T-helper 1 cell treated with Interleukin-12 subunit alpha and Interleukin-12 subunit beta and Interleukin-4 antibody, amounts not matched to agents 30 μg/mL and 1 μg/mL, for 36 hours (primary cell): Measurements from ENCODE around the gene SCD5.

Experiments
- H3K27ac Mint-ChIP-seq: one replicate; pipeline ENCODE4 v1.8.0; 2021; ENCODE audit warnings: mild to moderate bottlenecking, mixed read lengths
- H3K27me3 Mint-ChIP-seq: one replicate; pipeline ENCODE4 v1.8.0; 2021; ENCODE audit warnings: low read depth, mixed read lengths
- H3K36me3 Mint-ChIP-seq: one replicate; pipeline ENCODE4 v1.8.0; 2021; ENCODE audit warnings: low read depth, mixed read lengths
- H3K4me1 Mint-ChIP-seq: one replicate; pipeline ENCODE4 v1.8.0; 2021; ENCODE audit warnings: low read depth, mixed read lengths
- H3K4me3 Mint-ChIP-seq: one replicate; pipeline ENCODE4 v1.8.0; 2021; ENCODE audit warnings: mild to moderate bottlenecking, moderate library complexity, mixed read lengths
- H3K9me3 Mint-ChIP-seq: one replicate; pipeline ENCODE4 v1.8.0; 2021; ENCODE audit warnings: mixed read lengths

Gene SCD5

DNA sequence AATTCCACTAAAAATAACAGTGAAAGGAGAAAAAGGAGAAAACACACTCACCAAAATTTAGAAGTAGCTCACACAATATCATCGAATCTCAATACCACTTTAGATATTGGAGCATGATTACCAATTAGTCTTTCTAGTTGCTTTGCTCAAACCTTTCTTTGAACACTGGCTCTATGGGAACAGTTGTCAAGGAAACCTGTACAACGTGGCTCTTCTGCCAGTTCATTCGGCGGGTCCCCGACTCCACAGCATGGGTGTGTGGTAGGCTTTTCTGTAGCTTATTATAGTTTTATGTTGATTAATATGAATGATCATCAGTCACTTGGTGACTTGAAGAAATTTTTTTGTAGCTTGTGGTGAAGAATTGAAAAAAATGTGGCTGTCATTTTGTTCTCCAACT lies 186.6 kb downstream of the SCD5 start:
- Mint-ChIP-seq H3K36me3 (no peaks in the 10 kb centered on the region), H3K27ac (no peak overlapping the region), H3K27me3 (no peaks in the 10 kb centered on the region), H3K4me1 (no peaks in the 10 kb centered on the region), H3K4me3 (no peak overlapping the region), H3K9me3 (no peaks in the 10 kb centered on the region)

DNA sequence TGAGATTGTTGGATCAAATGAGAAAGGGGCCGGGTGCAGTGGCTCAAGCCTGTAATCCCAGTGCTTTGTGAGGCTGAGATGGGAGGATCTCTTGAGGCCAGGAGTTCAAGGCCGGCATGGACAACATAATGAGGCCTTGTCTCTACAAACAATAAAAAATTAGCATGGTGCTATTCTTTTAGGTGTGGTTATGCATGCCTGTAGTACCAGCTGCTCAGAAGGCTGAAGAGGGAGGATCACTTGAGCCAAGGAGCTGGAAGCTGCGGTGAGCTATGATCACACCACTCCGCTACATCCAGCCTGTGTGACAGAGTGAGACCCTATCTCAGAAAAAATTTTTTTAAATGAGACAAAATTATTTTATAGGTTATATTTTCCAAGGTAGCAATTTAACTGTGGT lies 187.1 kb downstream of the SCD5 start:
- no peaks in the 10 kb centered on the region for H3K9me3 Mint-ChIP-seq
- H3K36me3 Mint-ChIP-seq, result no peaks in the 10 kb centered on the region
- H3K27ac Mint-ChIP-seq, result no peak overlapping the region
- no peaks in the 10 kb centered on the region for H3K27me3 Mint-ChIP-seq
- H3K4me3 Mint-ChIP-seq, result no peak overlapping the region
- no peaks in the 10 kb centered on the region for H3K4me1 Mint-ChIP-seq

DNA sequence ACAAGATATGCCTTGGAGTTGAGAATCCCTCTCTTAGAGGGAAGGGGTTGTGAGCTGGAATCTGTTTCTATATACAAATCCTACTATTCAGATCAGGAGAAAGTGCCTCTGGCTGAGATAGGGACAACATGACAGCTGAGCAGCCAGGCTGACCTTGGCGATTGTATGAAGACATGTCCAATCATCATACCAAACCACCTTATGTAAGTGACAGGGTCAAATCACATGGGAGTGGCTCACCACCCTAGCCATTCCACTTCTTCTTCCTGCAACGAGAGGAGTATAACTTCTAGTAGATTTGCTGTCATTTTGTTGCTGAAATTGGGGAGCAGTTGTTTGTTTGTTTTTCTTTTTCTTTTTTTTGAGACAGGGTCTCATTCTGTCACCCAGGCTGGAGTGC lies 188.6 kb downstream of the SCD5 start:
- H3K27ac Mint-ChIP-seq, result no peak overlapping the region
- no peaks in the 10 kb centered on the region for H3K9me3 Mint-ChIP-seq
- no peaks in the 10 kb centered on the region for H3K36me3 Mint-ChIP-seq
- H3K27me3 Mint-ChIP-seq, result no peaks in the 10 kb centered on the region
- H3K4me3 Mint-ChIP-seq, result no peak overlapping the region
- H3K4me1 Mint-ChIP-seq, result no peaks in the 10 kb centered on the region

GRCh38 chr4:82606622-82607021 lies 192.0 kb downstream of the SCD5 start:
- no peaks in the 10 kb centered on the region for H3K36me3 Mint-ChIP-seq
- peaks cover 7% of the 10 kb centered on the region for H3K27me3 Mint-ChIP-seq
- H3K4me1 Mint-ChIP-seq, result no peaks in the 10 kb centered on the region
- no peaks in the 10 kb centered on the region for H3K9me3 Mint-ChIP-seq
- H3K27ac Mint-ChIP-seq, result no peak overlapping the region
- no peak overlapping the region for H3K4me3 Mint-ChIP-seq

DNA sequence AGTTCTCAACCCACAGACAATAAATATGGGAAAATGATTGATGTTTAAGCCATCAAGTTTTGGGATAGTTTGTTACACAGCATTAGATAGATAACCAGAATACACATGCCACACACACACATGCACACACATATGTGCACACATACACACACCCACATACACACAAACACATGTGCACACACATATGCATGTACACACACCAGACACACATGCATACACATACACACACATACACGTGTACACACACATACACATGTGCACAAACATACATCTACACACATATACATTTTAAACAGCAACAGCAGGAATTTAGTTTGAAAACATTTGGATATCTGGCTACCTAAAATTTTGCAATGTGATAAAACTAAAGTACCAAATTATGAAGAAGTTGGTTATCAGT lies 194.1 kb downstream of the SCD5 start:
- no peak overlapping the region for H3K27ac Mint-ChIP-seq
- H3K27me3 Mint-ChIP-seq, result peaks cover 7% of the 10 kb centered on the region
- no peaks in the 10 kb centered on the region for H3K9me3 Mint-ChIP-seq
- H3K4me1 Mint-ChIP-seq, result no peaks in the 10 kb centered on the region
- no peak overlapping the region for H3K4me3 Mint-ChIP-seq
- H3K36me3 Mint-ChIP-seq, result no peaks in the 10 kb centered on the region

DNA sequence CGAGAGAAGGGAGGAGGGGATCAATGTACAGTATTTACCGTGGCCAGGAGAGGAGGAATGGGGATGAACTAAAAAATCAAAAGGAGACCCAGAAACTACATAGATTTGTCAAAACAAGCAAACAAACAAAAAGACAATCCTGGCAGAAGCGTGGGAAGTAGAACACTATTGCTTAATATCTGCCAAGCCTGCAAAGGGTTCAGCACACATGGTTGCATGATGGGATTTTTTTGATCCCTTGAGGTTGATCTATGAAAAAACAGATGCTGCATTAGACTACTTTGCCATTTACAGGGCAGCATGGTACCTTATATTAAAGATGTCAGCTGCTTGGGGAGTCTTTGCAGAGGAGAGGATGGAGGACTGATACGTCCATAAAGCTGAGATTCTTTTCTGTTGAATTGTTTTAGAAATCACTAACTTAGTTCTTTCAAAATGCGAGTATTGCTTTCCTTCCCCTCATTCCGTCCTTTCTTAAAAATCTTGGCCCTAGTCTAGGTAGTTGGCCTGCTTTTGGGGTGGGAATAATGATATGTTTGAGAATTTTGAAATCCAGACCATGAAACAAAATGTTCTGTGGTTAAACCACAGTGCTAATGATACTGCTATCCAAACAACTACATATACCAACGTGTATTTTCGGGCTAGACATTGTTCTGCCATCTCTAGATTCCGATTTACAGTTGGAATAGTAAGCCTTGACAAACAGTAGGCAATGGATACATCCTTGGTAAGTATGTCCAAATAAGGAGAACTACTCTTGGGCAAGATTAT lies 197.2 kb downstream of the SCD5 start:
- H3K4me3 Mint-ChIP-seq, result no peak overlapping the region
- H3K27ac Mint-ChIP-seq, result no peak overlapping the region
- H3K4me1 Mint-ChIP-seq, result no peaks in the 10 kb centered on the region
- H3K9me3 Mint-ChIP-seq, result no peaks in the 10 kb centered on the region
- H3K27me3 Mint-ChIP-seq, result peaks cover 7% of the 10 kb centered on the region
- no peaks in the 10 kb centered on the region for H3K36me3 Mint-ChIP-seq

- Mint-ChIP-seq H3K36me3 (no peaks in the 10 kb centered on the region), H3K4me1 (no peaks in the 10 kb centered on the region), H3K4me3 (no peak overlapping the region), H3K9me3 (no peaks in the 10 kb centered on the region), H3K27me3 (peaks cover 8% of the 10 kb centered on the region), H3K27ac (no peak overlapping the region)
These were observed 199.3 kb downstream of the SCD5 start for GRCh38 chr4:82599336-82599735.

GRCh38 chr4:82594456-82594855 lies 204.1 kb downstream of the SCD5 start:
- H3K27ac Mint-ChIP-seq, result no peak overlapping the region
- no peaks in the 10 kb centered on the region for H3K4me1 Mint-ChIP-seq
- H3K36me3 Mint-ChIP-seq, result no peaks in the 10 kb centered on the region
- H3K27me3 Mint-ChIP-seq, result peaks cover 14% of the 10 kb centered on the region
- H3K9me3 Mint-ChIP-seq, result no peaks in the 10 kb centered on the region
- no peak overlapping the region for H3K4me3 Mint-ChIP-seq

GRCh38 chr4:82593411-82593810 lies 205.2 kb downstream of the SCD5 start:
- peaks cover 15% of the 10 kb centered on the region for H3K27me3 Mint-ChIP-seq
- H3K36me3 Mint-ChIP-seq, result no peaks in the 10 kb centered on the region
- H3K4me1 Mint-ChIP-seq, result no peaks in the 10 kb centered on the region
- no peaks in the 10 kb centered on the region for H3K9me3 Mint-ChIP-seq
- H3K27ac Mint-ChIP-seq, result no peak overlapping the region
- H3K4me3 Mint-ChIP-seq, result no peak overlapping the region

GRCh38 chr4:82592639-82593038 lies 206.0 kb downstream of the SCD5 start:
- H3K36me3 Mint-ChIP-seq, result no peaks in the 10 kb centered on the region
- no peak overlapping the region for H3K27ac Mint-ChIP-seq
- H3K4me1 Mint-ChIP-seq, result no peaks in the 10 kb centered on the region
- no peak overlapping the region for H3K4me3 Mint-ChIP-seq
- H3K27me3 Mint-ChIP-seq, result peaks cover 18% of the 10 kb centered on the region
- H3K9me3 Mint-ChIP-seq, result no peaks in the 10 kb centered on the region

DNA sequence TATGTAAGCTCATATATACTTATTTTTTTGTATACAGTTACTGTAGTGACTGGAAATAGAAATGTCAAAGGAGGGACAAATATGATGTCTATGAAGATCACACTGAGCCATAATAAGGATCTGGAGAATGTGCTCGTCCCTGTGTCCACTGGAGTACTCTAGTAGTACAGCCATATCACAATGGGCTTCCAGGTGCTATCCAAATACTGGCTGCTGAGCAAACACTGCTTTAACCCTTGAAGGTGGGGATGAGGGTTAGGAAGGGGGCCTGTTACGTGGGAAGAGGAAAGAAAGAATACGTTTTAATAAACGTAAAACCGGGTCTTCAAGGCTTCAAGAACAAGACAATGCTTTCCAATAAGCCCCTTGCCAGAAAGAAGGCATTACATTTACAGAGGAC lies 207.0 kb downstream of the SCD5 start:
- H3K9me3 Mint-ChIP-seq, result no peaks in the 10 kb centered on the region
- peaks cover 18% of the 10 kb centered on the region for H3K27me3 Mint-ChIP-seq
- no peaks in the 10 kb centered on the region for H3K4me1 Mint-ChIP-seq
- H3K27ac Mint-ChIP-seq, result no peak overlapping the region
- no peaks in the 10 kb centered on the region for H3K36me3 Mint-ChIP-seq
- H3K4me3 Mint-ChIP-seq, result no peak overlapping the region

DNA sequence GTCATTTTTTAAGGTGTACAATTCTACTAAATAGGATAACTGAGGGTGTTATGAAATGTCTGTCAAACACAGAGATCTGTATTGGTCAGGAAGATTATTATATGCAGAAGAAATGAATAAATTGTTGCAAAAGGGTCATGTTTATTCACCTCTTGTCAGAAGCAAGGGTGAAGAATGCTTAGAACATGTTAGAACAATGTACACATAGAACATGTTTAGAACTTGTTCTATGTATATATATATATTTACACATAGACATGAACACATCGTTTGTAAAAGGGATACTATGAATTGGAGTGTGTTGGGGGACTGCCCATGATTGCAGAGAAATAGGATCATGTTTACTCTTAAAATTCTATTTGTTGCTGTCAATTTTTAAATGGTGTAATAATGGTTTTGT lies 208.8 kb downstream of the SCD5 start:
- H3K4me1 Mint-ChIP-seq, result no peaks in the 10 kb centered on the region
- no peaks in the 10 kb centered on the region for H3K9me3 Mint-ChIP-seq
- no peak overlapping the region for H3K27ac Mint-ChIP-seq
- H3K36me3 Mint-ChIP-seq, result no peaks in the 10 kb centered on the region
- peaks cover 14% of the 10 kb centered on the region for H3K27me3 Mint-ChIP-seq
- no peak overlapping the region for H3K4me3 Mint-ChIP-seq

GRCh38 chr4:82588771-82589270 lies 209.8 kb downstream of the SCD5 start:
- no peaks in the 10 kb centered on the region for H3K36me3 Mint-ChIP-seq
- H3K4me1 Mint-ChIP-seq, result no peaks in the 10 kb centered on the region
- no peak overlapping the region for H3K4me3 Mint-ChIP-seq
- H3K27me3 Mint-ChIP-seq, result peaks cover 14% of the 10 kb centered on the region
- no peaks in the 10 kb centered on the region for H3K9me3 Mint-ChIP-seq
- no peak overlapping the region for H3K27ac Mint-ChIP-seq

DNA sequence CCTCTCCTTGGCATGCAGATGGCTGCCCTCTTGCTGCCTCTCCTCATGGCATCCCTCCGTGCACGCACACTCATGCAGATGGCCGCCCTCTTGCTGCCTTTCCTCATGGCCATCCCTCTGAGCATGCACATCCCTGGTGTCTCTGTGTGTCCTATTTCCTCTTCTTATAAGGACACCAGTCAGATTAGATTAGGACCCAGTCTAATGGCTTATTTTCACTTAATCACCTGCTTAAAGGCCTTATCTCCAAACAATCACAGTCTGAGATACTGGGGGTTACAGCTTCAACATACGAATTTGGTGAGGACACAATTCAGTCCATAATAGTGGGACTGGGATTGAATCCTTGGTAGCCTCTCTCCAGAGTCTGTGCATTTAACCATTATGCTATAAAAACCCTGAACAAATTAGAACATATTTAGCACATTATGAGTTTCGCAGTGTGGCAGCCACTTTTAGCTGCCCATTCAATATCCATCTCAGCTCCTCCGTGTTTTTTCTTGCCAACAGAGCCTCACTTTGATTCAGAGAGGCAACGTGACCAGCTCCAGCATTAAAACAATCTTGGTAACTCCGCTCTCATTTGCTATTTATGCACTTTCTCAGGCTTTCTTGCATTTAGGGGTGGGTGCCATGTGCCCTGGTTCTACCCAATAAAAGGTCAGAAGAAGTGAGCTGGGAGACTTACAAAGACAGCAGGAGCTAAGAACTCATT lies 210.6 kb downstream of the SCD5 start:
- Mint-ChIP-seq H3K4me1 (no peaks in the 10 kb centered on the region), H3K27me3 (peaks cover 14% of the 10 kb centered on the region), H3K4me3 (no peak overlapping the region), H3K36me3 (no peaks in the 10 kb centered on the region), H3K9me3 (no peaks in the 10 kb centered on the region), H3K27ac (no peak overlapping the region)

GRCh38 chr4:82585690-82586435 lies 212.7 kb downstream of the SCD5 start:
- Mint-ChIP-seq H3K4me3 (no peak overlapping the region), H3K27me3 (peaks cover 7% of the 10 kb centered on the region), H3K9me3 (no peaks in the 10 kb centered on the region), H3K27ac (no peak overlapping the region), H3K36me3 (no peaks in the 10 kb centered on the region), H3K4me1 (no peaks in the 10 kb centered on the region)
